Smooth muscle cell of the coronary artery (primary cell): Measurements from ENCODE around the gene UQCC3. TPM values are rescaled to one million over a fixed set of nuclear protein-coding genes. Genes with fewer than 3 reads are reported as not detected.

Source experiments
- total RNA-seq: library from RNA; depleted of rRNA; stranded (reverse); fragments of >200 nt; gene quantifications from 2 replicates; pipeline ENCODE4 v1.2.3, GENCODE V29; 2014; ENCODE audit warnings: low replicate concordance

The UQCC3 gene
- 12.1 and 14.4 TPM in 2 replicates for total RNA-seq

DNA sequence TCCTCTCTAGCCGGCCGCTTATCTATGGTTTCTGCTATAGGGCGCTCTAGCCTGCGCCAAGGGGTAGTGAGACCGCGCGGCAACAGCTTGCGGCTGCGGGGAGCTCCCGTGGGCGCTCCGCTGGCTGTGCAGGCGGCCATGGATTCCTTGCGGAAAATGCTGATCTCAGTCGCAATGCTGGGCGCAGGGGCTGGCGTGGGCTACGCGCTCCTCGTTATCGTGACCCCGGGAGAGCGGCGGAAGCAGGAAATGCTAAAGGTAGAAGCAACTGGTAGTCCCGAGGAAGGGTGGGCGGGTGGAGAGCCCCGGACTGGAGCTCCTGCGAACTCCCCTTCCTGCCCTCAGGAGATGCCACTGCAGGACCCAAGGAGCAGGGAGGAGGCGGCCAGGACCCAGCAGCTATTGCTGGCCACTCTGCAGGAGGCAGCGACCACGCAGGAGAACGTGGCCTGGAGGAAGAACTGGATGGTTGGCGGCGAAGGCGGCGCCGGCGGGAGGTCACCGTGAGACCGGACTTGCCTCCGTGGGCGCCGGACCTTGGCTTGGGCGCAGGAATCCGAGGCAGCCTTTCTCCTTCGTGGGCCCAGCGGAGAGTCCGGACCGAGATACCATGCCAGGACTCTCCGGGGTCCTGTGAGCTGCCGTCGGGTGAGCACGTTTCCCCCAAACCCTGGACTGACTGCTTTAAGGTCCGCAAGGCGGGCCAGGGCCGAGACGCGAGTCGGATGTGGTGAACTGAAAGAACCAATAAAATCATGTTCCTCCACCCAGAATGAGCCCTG is at the start of gene UQCC3, which contains the start of gene LBHD1:
TSS of gene UQCC3 (plus strand) at position 66 of the 782 bp plus-strand sequence. CDS start at position 139, 73 bp downstream.
TSS of gene LBHD1 (minus strand) at position 660 of the 782 bp plus-strand sequence. CDS start 2,236 bp downstream, outside the sequence.

GRCh38 chr11:62645946-62646824 is 25.3 kb upstream of the UQCC3 start, which contains the start of gene GANAB:
GANAB (minus strand) TSS chr11:62646613; CDS start chr11:62646599, 14 bp downstream.

DNA sequence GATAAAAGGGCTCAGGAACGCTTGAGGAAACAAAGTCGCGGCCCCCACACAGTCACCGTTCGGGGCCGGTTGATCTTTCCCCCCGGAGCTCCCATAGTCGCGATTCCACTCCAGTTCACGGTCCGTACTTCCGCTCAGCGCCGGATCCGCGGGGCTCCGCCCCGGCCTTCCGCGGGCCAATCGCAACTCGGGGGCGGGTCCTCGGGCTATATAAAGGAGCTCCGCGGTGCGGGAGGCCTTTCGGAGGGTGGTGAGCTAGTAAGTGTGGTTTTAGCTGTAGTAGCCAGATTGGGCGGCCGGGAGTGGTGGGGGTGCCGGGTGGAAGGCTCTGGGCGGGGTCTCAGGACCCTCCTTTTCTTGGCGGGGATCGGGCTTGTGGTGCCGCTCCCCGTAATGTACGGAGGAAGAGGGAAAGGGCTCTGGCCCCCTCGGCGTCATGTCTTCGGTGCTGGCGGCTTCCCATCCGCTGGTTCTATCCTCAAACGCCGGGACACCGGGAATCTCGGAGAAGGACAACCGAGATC is 6.3 kb upstream of the UQCC3 start, which contains the start of the genes C11orf98 and CSKMT:
TSS of gene C11orf98 (minus strand) at position 136 of the 524 bp plus-strand sequence. CDS start at position 95, 41 bp downstream.
TSS of gene CSKMT (plus strand) at position 238 of the 524 bp plus-strand sequence. CDS start 568 bp downstream, outside the sequence.

GRCh38 chr11:62678770-62679696 is 7.6 kb downstream of the UQCC3 start, which contains the start of gene UBXN1:
UBXN1 (minus strand) TSS chr11:62679073; CDS start chr11:62678923, 150 bp downstream.

DNA sequence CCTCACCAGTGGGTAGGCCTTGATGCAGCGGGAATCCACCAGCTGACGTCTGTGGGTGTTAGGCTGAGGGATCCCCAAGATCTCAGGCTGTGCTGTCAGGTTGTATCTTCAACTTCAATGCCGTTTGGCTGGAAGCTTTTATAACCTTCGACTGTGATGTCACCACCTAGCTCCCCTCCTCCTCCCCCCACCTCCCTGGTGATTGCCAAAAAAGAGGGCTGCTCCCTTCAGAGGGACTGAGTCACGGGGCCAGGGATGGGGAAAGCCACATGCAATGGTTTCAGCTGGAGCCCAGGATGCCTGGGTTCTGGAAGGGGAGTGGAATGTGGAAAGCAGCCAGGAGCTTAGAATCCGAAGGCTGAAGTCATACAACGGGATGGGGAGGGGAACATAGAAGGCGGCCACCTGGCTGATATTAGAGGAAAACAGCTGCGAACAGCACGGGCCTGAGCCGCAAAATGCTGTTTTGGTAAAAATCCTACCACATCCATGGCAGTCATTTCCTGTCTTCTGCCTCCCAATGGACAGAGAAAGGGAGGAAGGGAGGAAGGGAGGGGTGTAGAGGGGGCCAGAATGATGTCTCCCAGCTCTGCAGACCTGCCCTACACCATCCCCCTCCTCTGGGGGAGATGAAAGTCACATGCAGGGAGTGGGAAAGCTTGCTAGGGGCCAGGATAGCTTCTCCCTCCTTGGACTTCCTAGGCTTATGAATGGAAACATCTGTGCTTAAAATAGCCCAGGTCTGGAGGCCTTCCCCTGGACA is 18.1 kb downstream of the UQCC3 start, which contains the start of gene LRRN4CL:
TSS of gene LRRN4CL (minus strand) at position 110 of the 763 bp plus-strand sequence. CDS start 1,022 bp downstream, outside the sequence.

GRCh38 chr11:62707277-62707861 is 35.9 kb downstream of the UQCC3 start, which contains the start of the genes BSCL2 and GNG3:
BSCL2 (minus strand) TSS chr11:62707424; CDS start chr11:62707195, 229 bp downstream.
GNG3 (plus strand) TSS chr11:62707676; CDS start chr11:62708296, 620 bp downstream.

Other genes with a start within 250 kb of the UQCC3 start
- 257 and 396 TPM in 2 replicates for gene AHNAK, start 124.9 kb upstream of the UQCC3 start, total RNA-seq
- gene EEF1G, start 97.8 kb upstream of the UQCC3 start, total RNA-seq: 1,294 and 1,609 TPM in 2 replicates
- 5.4 and 6.5 TPM in 2 replicates for gene TUT1, start 80.2 kb upstream of the UQCC3 start, total RNA-seq
- 79.0 and 124 TPM in 2 replicates for gene MTA2, start 69.8 kb upstream of the UQCC3 start, total RNA-seq
- gene EML3, start 58.9 kb upstream of the UQCC3 start, total RNA-seq: 10.3 and 20.2 TPM in 2 replicates
- gene ROM1, start 58.4 kb upstream of the UQCC3 start, total RNA-seq: 6.7 and 8.4 TPM in 2 replicates
- gene B3GAT3, start 49.7 kb upstream of the UQCC3 start, total RNA-seq: 17.2 and 20.3 TPM in 2 replicates
- 211 and 260 TPM in 2 replicates for gene GANAB, start 25.1 kb upstream of the UQCC3 start, total RNA-seq
- gene INTS5, start 18.4 kb upstream of the UQCC3 start, total RNA-seq: 12.4 and 15.0 TPM in 2 replicates
- 7.3 and 54.1 TPM in 2 replicates for gene C11orf98, start 6.5 kb upstream of the UQCC3 start, total RNA-seq
- gene CSKMT, start 6.4 kb upstream of the UQCC3 start, total RNA-seq: 7.4 TPM in 2 replicates
- 0.82 and 2.4 TPM in 2 replicates for gene LBHD1, start 594 bp downstream of the UQCC3 start, total RNA-seq
- 154 and 462 TPM in 2 replicates for gene UBXN1, start 7.4 kb downstream of the UQCC3 start, total RNA-seq
- 0.45 and 17.7 TPM in 2 replicates for gene LRRN4CL, start 17.9 kb downstream of the UQCC3 start, total RNA-seq
- 34.7 and 65.3 TPM in 2 replicates for gene BSCL2, start 35.8 kb downstream of the UQCC3 start, total RNA-seq
- gene GNG3, start 36.0 kb downstream of the UQCC3 start, total RNA-seq: not detected in 2 replicates
- gene HNRNPUL2, start 55.8 kb downstream of the UQCC3 start, total RNA-seq: 7.5 and 8.9 TPM in 2 replicates
- gene TTC9C, start 56.8 kb downstream of the UQCC3 start, total RNA-seq: 33.1 and 39.7 TPM in 2 replicates
- gene ZBTB3, start 82.5 kb downstream of the UQCC3 start, total RNA-seq: 8.0 and 9.4 TPM in 2 replicates
- 93.8 and 114 TPM in 2 replicates for gene POLR2G, start 89.9 kb downstream of the UQCC3 start, total RNA-seq
- 13.2 and 27.4 TPM in 2 replicates for gene TAF6L, start 99.7 kb downstream of the UQCC3 start, total RNA-seq
- gene TMEM179B, start 115.7 kb downstream of the UQCC3 start, total RNA-seq: 19.2 and 22.9 TPM in 2 replicates
- gene TMEM223, start 120.3 kb downstream of the UQCC3 start, total RNA-seq: 4.6 and 14.6 TPM in 2 replicates
- gene NXF1, start 133.8 kb downstream of the UQCC3 start, total RNA-seq: 12.1 and 24.9 TPM in 2 replicates
- 45.7 and 50.7 TPM in 2 replicates for gene STX5, start 160.4 kb downstream of the UQCC3 start, total RNA-seq
- not detected in 2 replicates for gene TEX54, start 161.2 kb downstream of the UQCC3 start, total RNA-seq
- 57.8 and 63.7 TPM in 2 replicates for gene WDR74, start 167.9 kb downstream of the UQCC3 start, total RNA-seq
- 226 and 293 TPM in 2 replicates for gene SLC3A2, start 209.2 kb downstream of the UQCC3 start, total RNA-seq
- not detected in 2 replicates for gene CHRM1, start 249.7 kb downstream of the UQCC3 start, total RNA-seq